Measurements from ENCODE around the gene ERBB4. TPM values are rescaled to one million over a fixed set of nuclear protein-coding genes. Genes with fewer than 3 reads are reported as not detected.

ERBB4 gene
- total and polyA plus RNA-seq, 7 donors = 0.07 to 7.5 (median 2.0) TPM

DNA sequence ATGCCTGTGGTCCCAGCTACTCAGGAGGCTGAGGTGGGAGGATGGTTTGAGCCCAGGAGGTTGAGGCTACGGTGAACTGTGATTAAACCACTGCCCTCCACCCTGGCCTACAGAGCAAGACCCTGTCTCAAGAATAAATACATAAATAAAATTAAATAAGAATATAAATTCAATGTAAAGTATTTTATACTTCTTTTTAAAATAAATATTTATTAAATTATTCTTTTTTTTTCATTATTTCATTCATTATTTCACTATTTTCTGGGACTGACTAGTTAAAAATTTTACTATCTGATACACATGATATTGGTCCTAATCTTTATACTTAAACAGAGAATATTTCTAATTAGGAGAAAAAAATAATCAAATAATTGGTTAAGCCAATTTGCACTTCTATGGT is 917.6 kb downstream of the ERBB4 start:
- Histone ChIP-seq H3K36me3 (ENCODE audit: insufficient read depth in 1 of 2, low read depth in 1 of 2) (peaks cover 0 to 3% of the 10 kb centered on the region in 2 donors), H3K27me3 (ENCODE audit: insufficient read depth in 3 of 3, low read length in 2 of 3) (no peaks in the 10 kb centered on the region), H3K4me3 (no peak overlapping the region), H3K4me1 (no peaks in the 10 kb centered on the region), H3K9me3 (no peaks in the 10 kb centered on the region), H3K27ac (no peak overlapping the region)
- intact Hi-C loops (cut with DNase I) = no loop called here
- ATAC-seq (no peak), DNase-seq (no peak)
- TF ChIP-seq, protein P1, sequence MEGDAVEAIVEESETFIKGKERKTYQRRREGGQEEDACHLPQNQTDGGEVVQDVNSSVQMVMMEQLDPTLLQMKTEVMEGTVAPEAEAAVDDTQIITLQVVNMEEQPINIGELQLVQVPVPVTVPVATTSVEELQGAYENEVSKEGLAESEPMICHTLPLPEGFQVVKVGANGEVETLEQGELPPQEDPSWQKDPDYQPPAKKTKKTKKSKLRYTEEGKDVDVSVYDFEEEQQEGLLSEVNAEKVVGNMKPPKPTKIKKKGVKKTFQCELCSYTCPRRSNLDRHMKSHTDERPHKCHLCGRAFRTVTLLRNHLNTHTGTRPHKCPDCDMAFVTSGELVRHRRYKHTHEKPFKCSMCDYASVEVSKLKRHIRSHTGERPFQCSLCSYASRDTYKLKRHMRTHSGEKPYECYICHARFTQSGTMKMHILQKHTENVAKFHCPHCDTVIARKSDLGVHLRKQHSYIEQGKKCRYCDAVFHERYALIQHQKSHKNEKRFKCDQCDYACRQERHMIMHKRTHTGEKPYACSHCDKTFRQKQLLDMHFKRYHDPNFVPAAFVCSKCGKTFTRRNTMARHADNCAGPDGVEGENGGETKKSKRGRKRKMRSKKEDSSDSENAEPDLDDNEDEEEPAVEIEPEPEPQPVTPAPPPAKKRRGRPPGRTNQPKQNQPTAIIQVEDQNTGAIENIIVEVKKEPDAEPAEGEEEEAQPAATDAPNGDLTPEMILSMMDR (IDR thresholded peaks at IDR 0.05) = no peak
- 97 to 100% (median 100%) methylated on average over 1 of the region's 1 CpG for WGBS, 3 donors

DNA sequence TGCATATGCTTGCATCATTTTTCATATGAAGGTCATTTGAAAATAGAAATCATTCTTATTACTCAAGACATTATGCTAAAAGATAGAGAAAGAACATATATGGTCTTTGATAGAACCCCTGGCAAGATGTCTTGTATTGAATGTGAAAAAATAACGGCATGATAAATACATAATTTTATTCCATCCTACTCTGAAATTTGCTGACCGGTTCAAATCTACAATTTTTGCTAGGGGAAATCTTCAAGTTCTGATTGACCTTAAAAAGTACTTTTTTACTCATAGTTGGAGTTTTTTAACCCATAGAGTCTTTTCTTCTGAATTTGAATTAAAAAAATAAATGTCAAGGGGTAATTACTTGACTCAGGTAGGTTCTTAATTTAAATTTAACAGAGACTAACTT is 920.8 kb downstream of the ERBB4 start:
- no peak for DNase-seq
- H3K4me1 ChIP-seq = no peaks in the 10 kb centered on the region
- H3K36me3 ChIP-seq (ENCODE audit: insufficient read depth in 1 of 2, low read depth in 1 of 2) = peaks cover 0 to 3% of the 10 kb centered on the region in 2 donors
- no peak for ATAC-seq
- no peaks in the 10 kb centered on the region for H3K9me3 ChIP-seq
- TF ChIP-seq, protein P1 (IDR thresholded peaks at IDR 0.05) = no peak
- intact Hi-C loops (cut with DNase I) = no loop called here
- no peaks in the 10 kb centered on the region for H3K27me3 ChIP-seq (ENCODE audit: insufficient read depth in 3 of 3, low read length in 2 of 3)
- 89 to 94% (median 92%) methylated on average over 2 of the region's 2 CpGs for WGBS, 3 donors
- no peak overlapping the region for H3K4me3 ChIP-seq
- H3K27ac ChIP-seq = no peak overlapping the region

DNA sequence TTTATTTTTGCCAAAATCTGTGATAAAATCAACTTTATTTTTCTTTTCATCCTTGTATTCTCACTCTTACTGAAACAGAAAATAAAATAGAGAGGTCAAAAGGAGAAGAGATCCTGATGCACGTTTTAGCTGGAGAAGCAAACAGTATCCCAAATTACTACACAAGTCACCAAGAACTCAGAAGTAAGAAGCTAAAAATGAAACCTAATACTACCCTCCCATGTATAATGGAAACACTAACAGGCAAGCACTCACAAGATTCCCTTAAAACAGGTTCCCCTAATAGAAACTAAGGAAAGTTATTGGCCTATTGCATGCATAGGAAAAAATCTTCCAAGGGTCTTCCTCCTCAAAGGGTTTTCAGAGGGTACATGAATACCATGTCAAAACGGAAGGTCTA is 927.0 kb downstream of the ERBB4 start:
- intact Hi-C loops (cut with DNase I) = no loop called here
- H3K4me1 ChIP-seq = no peaks in the 10 kb centered on the region
- TF ChIP-seq, protein P1 (IDR thresholded peaks at IDR 0.05) = no peak
- H3K36me3 ChIP-seq (ENCODE audit: insufficient read depth in 1 of 2, low read depth in 1 of 2) = no peaks in the 10 kb centered on the region
- ATAC-seq (no peak), DNase-seq (no peak)
- H3K27ac ChIP-seq = no peak overlapping the region
- WGBS, 3 donors = 71 to 81% (median 73%) methylated on average over 2 of the region's 2 CpGs
- no peaks in the 10 kb centered on the region for H3K9me3 ChIP-seq
- no peak overlapping the region for H3K4me3 ChIP-seq
- H3K27me3 ChIP-seq (ENCODE audit: insufficient read depth in 3 of 3, low read length in 2 of 3) = no peaks in the 10 kb centered on the region

DNA sequence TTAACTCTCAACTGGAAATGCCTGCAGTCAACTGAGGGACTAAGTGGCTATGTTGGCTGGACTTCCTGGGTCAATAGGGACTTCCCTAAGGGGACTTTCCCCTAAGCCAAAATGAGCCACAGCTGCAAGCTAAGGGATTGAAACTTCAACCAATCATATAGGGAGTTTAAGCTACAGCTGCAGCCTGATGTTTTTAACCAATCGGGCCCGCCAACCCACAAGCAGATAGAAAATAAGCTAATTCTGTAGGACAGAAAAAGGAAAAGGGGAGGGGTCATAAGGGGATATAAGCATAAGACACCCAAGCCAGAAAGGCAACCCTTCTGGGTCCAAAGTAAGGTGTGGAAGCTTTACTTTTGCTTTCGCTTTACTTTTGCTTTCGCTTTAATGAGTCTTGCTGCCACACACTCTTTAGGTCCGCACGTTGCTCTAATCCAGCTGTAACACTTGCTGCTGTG is 927.5 kb downstream of the ERBB4 start:
- ATAC-seq (no peak), DNase-seq (no peak)
- H3K27me3 ChIP-seq (ENCODE audit: insufficient read depth in 3 of 3, low read length in 2 of 3) = no peaks in the 10 kb centered on the region
- no peak overlapping the region for H3K27ac ChIP-seq
- H3K36me3 ChIP-seq (ENCODE audit: insufficient read depth in 1 of 2, low read depth in 1 of 2) = no peaks in the 10 kb centered on the region
- TF ChIP-seq, protein P1 (IDR thresholded peaks at IDR 0.05) = no peak
- intact Hi-C loops (cut with DNase I) = no loop called here
- no peaks in the 10 kb centered on the region for H3K9me3 ChIP-seq
- no peak overlapping the region for H3K4me3 ChIP-seq
- no peaks in the 10 kb centered on the region for H3K4me1 ChIP-seq
- 86 to 90% (median 86%) methylated on average over 6 of the region's 6 CpGs for WGBS, 3 donors

DNA sequence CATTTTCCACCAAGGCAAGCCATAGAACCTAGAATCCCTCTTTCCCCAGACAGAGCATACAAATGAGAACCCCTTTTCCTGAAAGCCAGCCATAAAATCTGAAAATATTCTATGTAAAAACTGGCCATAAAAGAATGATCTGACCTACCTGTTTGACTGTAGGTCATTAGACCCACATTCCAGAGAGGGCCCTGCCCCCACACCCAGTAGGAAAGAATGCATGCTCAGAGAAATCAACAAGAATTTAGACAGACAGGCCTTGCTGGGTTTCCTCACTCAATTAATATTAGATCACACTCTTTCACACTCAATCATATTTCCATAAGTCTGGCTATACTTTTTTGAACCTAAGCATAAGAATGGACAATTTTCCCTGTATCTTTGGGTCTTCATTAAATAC is 929.5 kb downstream of the ERBB4 start:
- TF ChIP-seq, protein P1 (IDR thresholded peaks at IDR 0.05) = no peak
- Histone ChIP-seq H3K4me3 (no peak overlapping the region), H3K27me3 (ENCODE audit: insufficient read depth in 3 of 3, low read length in 2 of 3) (no peaks in the 10 kb centered on the region), H3K36me3 (ENCODE audit: insufficient read depth in 1 of 2, low read depth in 1 of 2) (no peaks in the 10 kb centered on the region), H3K9me3 (no peaks in the 10 kb centered on the region), H3K4me1 (no peaks in the 10 kb centered on the region), H3K27ac (no peak overlapping the region)
- DNase-seq (no peak), ATAC-seq (no peak)
- intact Hi-C loops (cut with DNase I) = no loop called here
